Uterus (tissue), 4 donors: ENCODE results near the gene UBXN6. TPM values are rescaled to one million over a fixed set of nuclear protein-coding genes. Genes with fewer than 3 reads are reported as not detected.

Experiments used
- DNase-seq, 2 donors: peaks; one replicate each; pipeline ENCODE4 v3.0.0-alpha.2; 2019 to 2020
- H3K27ac ChIP-seq, 2 donors: fragments of 200-600 bp; sonication (generic); 1 replicate in 1 of 2; 2 replicates in 1 of 2; pipeline ENCODE4 v1.5.1; 2016 to 2018
- H3K27me3 ChIP-seq, 2 donors: fragments of 200-600 bp; sonication (generic); one replicate each; pipeline ENCODE4 v1.5.1; 2018 to 2019; ENCODE audit warnings: control low read depth in 1 of 2
- H3K36me3 ChIP-seq, 2 donors: fragments of 200-600 bp; sonication (generic); one replicate each; pipeline ENCODE4 v1.5.1; 2019; ENCODE audit warnings: control low read depth in 1 of 2
- H3K4me1 ChIP-seq, 2 donors: fragments of 200-600 bp; sonication (generic); one replicate each; pipeline ENCODE4 v1.5.1; 2018 to 2019; ENCODE audit warnings: control low read depth in 1 of 2
- H3K4me3 ChIP-seq, 2 donors: fragments of 200-600 bp; sonication (generic); 1 replicate in 1 of 2; 2 replicates in 1 of 2; pipeline ENCODE4 v1.5.1; 2018 to 2019; ENCODE audit warnings: mild to moderate bottlenecking in 1 of 2
- H3K9me3 ChIP-seq, 2 donors: fragments of 200-600 bp; sonication (generic); one replicate each; pipeline ENCODE4 v1.5.1; 2019; ENCODE audit warnings: control low read depth in 1 of 2
- CTCF ChIP-seq, 4 experiments: fragments of 200-600 bp in 2 of 4; fragments of 450-650 bp in 2 of 4; sonication (generic) in 2 of 4; IDR thresholded peaks; one replicate each; pipeline ENCODE4 v1.5.1; 2016 to 2019; ENCODE audit warnings: antibody characterized with exemption in 4 of 4, mild to moderate bottlenecking in 2 of 4, moderate library complexity in 1 of 4
- POLR2A ChIP-seq, 2 donors: fragments of 450-650 bp; IDR thresholded peaks; one replicate each; pipeline ENCODE4 v1.6.1; 2016; ENCODE audit warnings: antibody characterized with exemption in 2 of 2, mild to moderate bottlenecking in 1 of 2, moderate library complexity in 1 of 2
- intact Hi-C: fragments of 100-400 bp; cut with DNase I; formaldehyde crosslinking; loops from one replicate; pipeline ENCODE4 v1.15.1; 2023; ENCODE audit warnings: low total_unique reads
- total RNA-seq, 4 donors: library from RNA; depleted of rRNA in 3 of 4; stranded (reverse); fragments of >200 nt in 3 of 4; gene quantifications; one replicate each; pipeline versions ENCODE4 v1.1.0 to v1.2.4, GENCODE V29; 2014 to 2023
- donor health status: DM: yes; HTN: yes; CAD: no.

Gene UBXN6
- total RNA-seq = 100 to 1,000 TPM in 2 of 4 donors, 10 to 100 TPM in 2; 61.5 to 266 (median 90.0) TPM

GRCh38 chr19:4457654-4458395 is at the start of gene UBXN6:
Gene UBXN6, minus strand, starts transcription at chr19:4457794. Its CDS starts 97 bp downstream, at chr19:4457697.
- peak within 1 kb of the TSS; percentile 88 to 91 for H3K4me3 ChIP-seq
- H3K27ac ChIP-seq = peak within 1 kb of the TSS; percentile 95 to 99
- no peaks in the 10 kb centered on the region for H3K27me3 ChIP-seq
- peak; percentile 97 for DNase-seq
- H3K4me1 ChIP-seq = peaks cover 0 to 22% of the 10 kb centered on the region in 2 donors
- H3K9me3 ChIP-seq = no peaks in the 10 kb centered on the region
- intact Hi-C loops = no loop called here
- no peak for TF ChIP-seq POLR2A (IDR thresholded peaks at IDR 0.05)
- peak in 2 of 4 experiments; percentile 33 to 46 for TF ChIP-seq CTCF (IDR thresholded peaks at IDR 0.05)
- H3K36me3 ChIP-seq = no peaks in the 10 kb centered on the region

DNA sequence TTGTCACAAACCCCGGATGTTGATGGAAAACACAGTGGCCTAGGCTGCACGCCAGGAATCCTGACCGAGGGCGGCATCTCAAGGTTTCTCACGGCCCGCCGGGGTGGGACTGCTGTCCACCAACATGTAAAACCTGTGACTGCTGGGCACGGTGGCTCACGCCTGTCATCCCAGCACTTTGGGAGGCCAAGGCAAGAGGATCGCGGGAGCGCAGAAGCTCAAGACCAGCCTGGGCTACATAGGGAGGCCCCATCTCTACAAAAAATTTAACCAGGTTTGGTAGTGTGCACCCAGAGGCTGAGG is 49.5 kb upstream of the UBXN6 start:
- Histone ChIP-seq H3K4me1 (no peaks in the 10 kb centered on the region), H3K27me3 (no peaks in the 10 kb centered on the region), H3K36me3 (no peaks in the 10 kb centered on the region), H3K27ac (no peak overlapping the region), H3K4me3 (no peak overlapping the region), H3K9me3 (no peaks in the 10 kb centered on the region)
- DNase-seq = no peak
- intact Hi-C loops = no loop called here
- TF ChIP-seq POLR2A (IDR thresholded peaks at IDR 0.05) (peak in 1 of 2 donors; percentile 5), CTCF (IDR thresholded peaks at IDR 0.05) (no peak)

DNA sequence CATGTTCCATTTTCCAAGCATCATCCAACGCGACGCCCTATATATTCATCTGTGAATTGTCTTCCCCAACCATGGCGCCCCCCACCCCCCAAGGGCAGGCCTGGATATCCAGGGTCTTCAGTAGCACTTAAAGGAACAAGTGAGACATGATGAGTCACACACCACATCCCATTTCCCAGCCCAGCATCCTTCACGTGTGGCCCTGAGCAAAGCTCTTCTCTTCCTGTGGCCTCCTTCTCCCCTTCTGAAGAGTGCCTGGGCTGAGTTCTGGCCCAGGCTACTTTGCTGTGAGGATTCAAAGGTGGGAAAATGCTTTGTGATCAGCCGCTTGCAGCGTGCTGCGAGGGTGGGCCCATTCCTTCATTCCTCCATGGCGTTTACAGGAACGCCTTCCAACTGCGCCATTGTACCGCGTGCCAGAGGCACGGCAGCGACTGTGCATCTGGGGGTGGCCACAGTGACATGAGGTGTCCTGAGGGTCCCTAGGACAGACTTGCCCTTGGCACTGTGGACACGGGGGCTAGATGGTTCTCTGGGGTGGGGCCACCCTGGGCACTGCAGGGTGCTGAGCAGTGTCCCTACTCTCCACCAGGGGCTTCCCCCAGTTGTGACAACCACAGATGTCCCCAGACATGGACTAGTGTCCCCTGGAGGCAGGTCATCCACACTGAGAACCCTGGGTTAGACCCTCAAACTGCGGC is 49.0 kb upstream of the UBXN6 start:
- no peak overlapping the region for H3K27ac ChIP-seq
- H3K4me1 ChIP-seq = no peaks in the 10 kb centered on the region

DNA sequence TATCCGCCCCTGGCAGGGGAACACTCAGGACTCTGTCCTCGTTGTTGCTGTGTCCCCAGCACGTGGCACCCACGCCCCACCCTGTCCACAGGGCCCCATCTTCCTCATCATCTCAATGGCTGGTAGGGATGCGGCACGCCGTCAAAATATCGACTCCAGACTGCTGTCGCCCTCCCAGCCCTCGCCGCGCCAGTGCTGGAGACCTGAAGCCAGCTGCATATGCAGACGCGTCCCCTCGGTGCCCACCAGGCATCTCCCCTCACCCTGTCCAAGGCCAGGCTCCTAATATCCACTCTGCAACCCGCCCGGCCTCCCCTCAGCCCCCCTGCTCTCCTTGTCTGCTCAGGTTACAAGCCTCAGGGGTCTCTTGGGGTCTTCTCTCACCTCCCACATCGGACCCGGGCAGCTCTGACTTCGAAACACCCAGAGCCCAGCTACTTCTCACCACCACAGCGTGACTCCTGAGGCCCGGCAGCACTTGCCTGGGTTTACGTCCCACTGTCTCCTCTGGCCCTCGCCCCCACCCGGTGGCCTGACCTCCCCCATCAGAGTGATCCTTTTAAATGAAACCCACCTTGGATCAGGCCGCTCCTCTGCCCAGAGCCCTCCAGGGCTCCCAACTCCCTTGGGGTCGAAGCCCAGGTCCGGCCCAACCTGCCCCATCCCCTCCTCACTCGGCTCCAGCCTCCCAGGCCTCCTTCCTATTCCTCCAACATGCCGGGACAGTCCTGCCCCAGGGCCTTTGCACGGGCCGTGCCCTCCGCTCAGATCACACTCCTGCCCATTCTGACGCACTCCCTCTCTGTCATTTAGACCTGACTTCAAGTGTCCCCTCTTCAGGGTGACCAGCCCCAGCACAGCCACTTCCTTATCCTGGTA is 48.2 kb upstream of the UBXN6 start:
- Histone ChIP-seq H3K27ac (no peak overlapping the region), H3K36me3 (no peaks in the 10 kb centered on the region), H3K27me3 (no peaks in the 10 kb centered on the region), H3K4me3 (no peak overlapping the region), H3K9me3 (no peaks in the 10 kb centered on the region), H3K4me1 (no peaks in the 10 kb centered on the region)
- DNase-seq = no peak
- no peak for TF ChIP-seq POLR2A (IDR thresholded peaks at IDR 0.05)
- TF ChIP-seq CTCF (IDR thresholded peaks at IDR 0.05) = no peak
- intact Hi-C loops = no loop called here

More for the DNA sequence above, 49.0 kb upstream of the UBXN6 start:
- intact Hi-C loops = no loop called here
- TF ChIP-seq POLR2A (IDR thresholded peaks at IDR 0.05) (no peak), CTCF (IDR thresholded peaks at IDR 0.05) (no peak)
- H3K36me3 ChIP-seq = no peaks in the 10 kb centered on the region
- no peak overlapping the region for H3K4me3 ChIP-seq
- no peaks in the 10 kb centered on the region for H3K9me3 ChIP-seq
- no peak for DNase-seq
- H3K27me3 ChIP-seq = no peaks in the 10 kb centered on the region
